Spleen (tissue), 7 donors: ENCODE data around the gene OVOL3.

ENCODE experiments used
- POLR2A ChIP-seq, 3 donors: fragments of 450-650 bp; IDR thresholded peaks; one replicate each; pipeline ENCODE4 v1.5.1; 2017; ENCODE audit warnings: antibody characterized with exemption in 3 of 3, mild to moderate bottlenecking in 1 of 3
- TF ChIP-seq, protein P1 (sequence below), 11 experiments: fragments of 200-600 bp in 7 of 11; fragments of 450-650 bp in 4 of 11; sonication (generic) in 4 of 11; IDR thresholded peaks in 8 of 11; conservative IDR thresholded peaks in 3 of 11; 1 replicate in 7 of 11; 2 replicates in 4 of 11; pipeline versions ENCODE4 v1.4.0 to v1.8.0; 2016 to 2021; ENCODE audit warnings: antibody characterized with exemption in 11 of 11, inconsistent platforms in 4 of 11, mild to moderate bottlenecking in 1 of 11
- donor health status: DM: no; HTN: no; CAD: no; lungs with moderate emphysema.
- donor health status: DM: no; HTN: no; CAD: no.
- donor health status: DM: no; HTN: no; CAD: no.

DNA sequence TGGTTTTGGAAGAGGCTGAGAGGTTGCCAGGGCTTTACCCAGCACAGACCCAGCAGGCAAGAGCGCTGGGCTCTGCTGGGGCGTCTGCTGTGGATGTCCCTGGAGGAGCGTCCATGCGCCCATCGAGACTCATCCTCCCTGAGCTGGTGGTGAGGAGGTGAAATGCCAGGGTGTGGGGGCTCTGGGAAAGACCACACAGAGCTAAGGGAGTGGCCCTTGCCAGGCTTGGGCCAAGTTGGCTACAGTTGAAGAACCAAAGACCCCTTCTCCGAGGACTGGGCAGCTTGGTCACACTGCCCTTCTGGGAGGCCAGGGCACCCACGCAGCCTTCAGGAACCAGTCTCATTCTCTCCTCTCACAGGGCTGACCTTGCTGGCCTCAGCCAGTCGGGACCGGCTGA lies 24.6 kb upstream of the OVOL3 start:
- TF ChIP-seq, protein P1, sequence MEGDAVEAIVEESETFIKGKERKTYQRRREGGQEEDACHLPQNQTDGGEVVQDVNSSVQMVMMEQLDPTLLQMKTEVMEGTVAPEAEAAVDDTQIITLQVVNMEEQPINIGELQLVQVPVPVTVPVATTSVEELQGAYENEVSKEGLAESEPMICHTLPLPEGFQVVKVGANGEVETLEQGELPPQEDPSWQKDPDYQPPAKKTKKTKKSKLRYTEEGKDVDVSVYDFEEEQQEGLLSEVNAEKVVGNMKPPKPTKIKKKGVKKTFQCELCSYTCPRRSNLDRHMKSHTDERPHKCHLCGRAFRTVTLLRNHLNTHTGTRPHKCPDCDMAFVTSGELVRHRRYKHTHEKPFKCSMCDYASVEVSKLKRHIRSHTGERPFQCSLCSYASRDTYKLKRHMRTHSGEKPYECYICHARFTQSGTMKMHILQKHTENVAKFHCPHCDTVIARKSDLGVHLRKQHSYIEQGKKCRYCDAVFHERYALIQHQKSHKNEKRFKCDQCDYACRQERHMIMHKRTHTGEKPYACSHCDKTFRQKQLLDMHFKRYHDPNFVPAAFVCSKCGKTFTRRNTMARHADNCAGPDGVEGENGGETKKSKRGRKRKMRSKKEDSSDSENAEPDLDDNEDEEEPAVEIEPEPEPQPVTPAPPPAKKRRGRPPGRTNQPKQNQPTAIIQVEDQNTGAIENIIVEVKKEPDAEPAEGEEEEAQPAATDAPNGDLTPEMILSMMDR (IDR thresholded peaks at IDR 0.05 in 8 of 11, conservative IDR thresholded peaks at IDR 0.05 in 3 of 11), result no peak
- TF ChIP-seq POLR2A (IDR thresholded peaks at IDR 0.05), result no peak
